Prostate gland (tissue), 2 donors: ENCODE data around the gene KLF6. TPM values are rescaled to one million over a fixed set of nuclear protein-coding genes. Genes with fewer than 3 reads are reported as not detected.

Experiments
- DNase-seq: peaks from one replicate; pipeline ENCODE4 v3.0.0-alpha.2; 2019; ENCODE audit warnings: low spot score
- H3K27ac ChIP-seq, 2 donors: fragments of 200-600 bp; sonication (generic); 2 replicates each; pipeline ENCODE4 v1.5.1; 2017 to 2019
- H3K27me3 ChIP-seq: fragments of 200-600 bp; sonication (generic); replicated peaks from 2 replicates; pipeline ENCODE4 v1.5.1; 2019; ENCODE audit not compliant: insufficient read depth
- H3K36me3 ChIP-seq, 2 donors: fragments of 200-600 bp; sonication (generic); 1 replicate in 1 of 2; 2 replicates in 1 of 2; pipeline versions ENCODE4 v1.5.1 to v1.8.1; 2017 to 2019
- H3K4me1 ChIP-seq: fragments of 200-600 bp; sonication (generic); replicated peaks from 2 replicates; pipeline ENCODE4 v1.5.1; 2019
- H3K4me3 ChIP-seq, 2 donors: fragments of 200-600 bp; sonication (generic); 2 replicates each; pipeline ENCODE4 v1.5.1; 2017 to 2019
- H3K9me3 ChIP-seq: fragments of 200-600 bp; sonication (generic); 2 replicates; pipeline ENCODE4 v1.5.1; 2017
- CTCF ChIP-seq, 4 experiments: fragments of 200-600 bp in 2 of 4; fragments of 450-650 bp in 2 of 4; sonication (generic) in 2 of 4; IDR thresholded peaks; 1 replicate in 3 of 4; 2 replicates in 1 of 4; pipeline ENCODE4 v1.5.1; 2016 to 2019; ENCODE audit warnings: antibody characterized with exemption in 4 of 4, mild to moderate bottlenecking in 2 of 4, moderate library complexity in 2 of 4
- POLR2A ChIP-seq: fragments of 450-650 bp; IDR thresholded peaks from one replicate; pipeline ENCODE4 v1.6.1; 2016; ENCODE audit warnings: antibody characterized with exemption, mild to moderate bottlenecking
- POLR2AphosphoS5 ChIP-seq: sonication (generic); formaldehyde crosslinking; IDR thresholded peaks from one replicate; pipeline ENCODE4 v1.6.1; 2017; ENCODE audit warnings: antibody characterized with exemption
- WGBS: methylation state at CpG from one replicate; pipeline ENCODE4 v1.1.5; 2018; 5-methylcytosine and 5-hydroxymethylcytosine counted together
- intact Hi-C: fragments of 100-400 bp; cut with DNase I; formaldehyde crosslinking; loops from one replicate; pipeline ENCODE4 v1.14.2; 2022
- total RNA-seq, 2 donors: library from RNA; depleted of rRNA; stranded (reverse); fragments of >200 nt; gene quantifications; one replicate each; pipeline ENCODE4 v1.1.0, GENCODE V29; 2016

Gene KLF6
- total RNA-seq, 2 donors from 2014 or later, result 17.5 to 42.3 TPM

GRCh38 chr10:3774018-3774813 lies 10.8 kb downstream of the KLF6 start:
- H3K27ac ChIP-seq, result no peak overlapping the region
- TF ChIP-seq POLR2A (no peak), CTCF (IDR thresholded peaks at IDR 0.05) (no peak), POLR2AphosphoS5 (no peak)
- no peaks in the 10 kb centered on the region for H3K27me3 ChIP-seq
- no peaks in the 10 kb centered on the region for H3K4me1 ChIP-seq
- intact Hi-C loops, result no loop called here
- WGBS, result 96% methylated on average over 17 of the region's 17 CpGs
- no peak for DNase-seq
- H3K36me3 ChIP-seq, result peaks cover 0 to 3% of the 10 kb centered on the region in 2 donors
- no peaks in the 10 kb centered on the region for H3K9me3 ChIP-seq
- no peak overlapping the region for H3K4me3 ChIP-seq

- DNase-seq, result no peak
- no peaks in the 10 kb centered on the region for H3K27me3 ChIP-seq
- intact Hi-C loops, result no loop called here
- H3K9me3 ChIP-seq, result no peaks in the 10 kb centered on the region
- no peaks in the 10 kb centered on the region for H3K4me1 ChIP-seq
- 57% methylated on average over 10 of the region's 10 CpGs for WGBS
- no peak overlapping the region for H3K4me3 ChIP-seq
- TF ChIP-seq POLR2A, result no peak
- no peak for TF ChIP-seq CTCF (IDR thresholded peaks at IDR 0.05)
- H3K36me3 ChIP-seq, result no peaks in the 10 kb centered on the region
- H3K27ac ChIP-seq, result no peak overlapping the region
Observed at GRCh38 chr10:3773460-3774017, 11.5 kb downstream of the KLF6 start.

GRCh38 chr10:3772361-3773171 lies 12.4 kb downstream of the KLF6 start:
- WGBS, result 93% methylated on average over 10 of the region's 10 CpGs
- Histone ChIP-seq H3K27ac (no peak overlapping the region), H3K27me3 (no peaks in the 10 kb centered on the region), H3K4me3 (no peak overlapping the region), H3K36me3 (no peaks in the 10 kb centered on the region), H3K9me3 (no peaks in the 10 kb centered on the region), H3K4me1 (no peaks in the 10 kb centered on the region)
- TF ChIP-seq POLR2AphosphoS5 (no peak), CTCF (IDR thresholded peaks at IDR 0.05) (no peak), POLR2A (no peak)
- intact Hi-C loops, result no loop called here
- no peak for DNase-seq

- no peak overlapping the region for H3K27ac ChIP-seq
- DNase-seq, result no peak
- intact Hi-C loops, result no loop called here
- TF ChIP-seq POLR2A, result no peak
- TF ChIP-seq CTCF (IDR thresholded peaks at IDR 0.05), result no peak
- no peak for TF ChIP-seq POLR2AphosphoS5
- H3K36me3 ChIP-seq, result no peaks in the 10 kb centered on the region
- H3K9me3 ChIP-seq, result no peaks in the 10 kb centered on the region
- 81% methylated on average over 8 of the region's 8 CpGs for WGBS
- no peaks in the 10 kb centered on the region for H3K27me3 ChIP-seq
- H3K4me1 ChIP-seq, result no peaks in the 10 kb centered on the region
- no peak overlapping the region for H3K4me3 ChIP-seq
Observed at GRCh38 chr10:3770611-3771110, 14.3 kb downstream of the KLF6 start.
